ENCODE data around the gene TEPSIN.

The TEPSIN gene

GRCh38 chr17:81221371-81221841 is 17.4 kb downstream of the TEPSIN start:
- DNase-seq (ENCODE audit: low spot score), result no peak

- no peak for DNase-seq (ENCODE audit: low spot score)
These were observed 19.2 kb downstream of the TEPSIN start for GRCh38 chr17:81219476-81220180.

DNA sequence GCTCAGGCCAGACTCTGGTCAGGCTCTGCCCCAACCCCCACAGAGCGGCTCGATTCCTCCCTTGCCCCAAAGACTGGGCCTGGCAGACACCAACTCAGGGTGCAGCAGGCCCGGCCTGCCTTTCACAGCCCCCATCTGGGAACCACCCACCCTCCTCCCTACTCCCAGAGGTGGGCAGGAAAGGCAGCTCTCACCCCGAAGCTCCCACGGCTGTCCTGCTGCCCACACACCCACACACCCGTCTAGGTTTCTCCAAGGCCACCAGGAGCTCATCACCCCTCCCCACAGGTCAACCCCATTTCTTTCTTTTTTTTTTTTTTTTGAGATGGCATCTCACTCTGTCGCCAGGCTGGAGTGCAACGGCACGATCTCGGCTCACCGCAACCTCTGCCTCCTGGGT is 19.9 kb downstream of the TEPSIN start:
- DNase-seq (ENCODE audit: low spot score), result no peak

GRCh38 chr17:81218459-81218858 is 20.4 kb downstream of the TEPSIN start:
- no peak for DNase-seq (ENCODE audit: low spot score)

DNA sequence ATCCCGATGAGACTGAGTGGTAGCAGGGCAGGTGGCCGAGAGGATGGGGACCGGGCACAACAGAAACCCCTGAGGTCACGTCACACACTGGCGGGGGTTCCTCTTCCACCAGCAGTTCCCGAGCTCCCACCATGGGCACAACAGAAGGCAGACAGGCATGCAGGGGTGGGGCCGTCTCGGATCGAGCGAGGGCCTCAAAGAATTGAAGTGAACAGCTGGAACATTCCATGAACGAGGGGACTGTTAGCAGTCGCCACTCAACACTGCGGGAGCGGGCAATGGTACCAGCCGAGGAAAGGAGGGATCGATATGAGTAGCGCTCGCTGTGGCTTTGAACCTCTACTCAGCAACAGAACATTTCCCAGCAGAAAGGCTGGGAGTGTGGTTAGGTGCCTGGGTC is 21.4 kb downstream of the TEPSIN start:
- no peak for DNase-seq (ENCODE audit: low spot score)

DNA sequence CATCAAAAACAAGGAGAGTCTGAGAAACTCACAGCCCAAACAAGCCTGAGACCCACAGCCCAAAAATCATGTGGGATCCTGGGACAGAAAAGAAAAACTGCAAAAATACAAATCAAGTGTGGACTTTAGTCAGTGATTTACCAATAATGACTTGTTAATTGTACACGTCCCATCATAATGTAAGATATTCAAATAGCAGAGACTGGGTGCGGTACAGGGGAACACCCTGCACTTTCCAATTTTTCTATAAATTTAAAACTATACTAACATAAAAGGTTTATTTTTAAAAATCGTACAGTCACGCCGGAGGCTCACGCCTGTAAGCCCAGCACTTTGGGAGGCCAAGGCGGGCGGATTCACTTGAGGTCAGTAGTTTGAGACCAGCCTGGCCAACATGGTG is 24.9 kb downstream of the TEPSIN start:
- DNase-seq (ENCODE audit: low spot score), result no peak

GRCh38 chr17:81212365-81212764 is 26.5 kb downstream of the TEPSIN start:
- DNase-seq (ENCODE audit: low spot score), result no peak

DNA sequence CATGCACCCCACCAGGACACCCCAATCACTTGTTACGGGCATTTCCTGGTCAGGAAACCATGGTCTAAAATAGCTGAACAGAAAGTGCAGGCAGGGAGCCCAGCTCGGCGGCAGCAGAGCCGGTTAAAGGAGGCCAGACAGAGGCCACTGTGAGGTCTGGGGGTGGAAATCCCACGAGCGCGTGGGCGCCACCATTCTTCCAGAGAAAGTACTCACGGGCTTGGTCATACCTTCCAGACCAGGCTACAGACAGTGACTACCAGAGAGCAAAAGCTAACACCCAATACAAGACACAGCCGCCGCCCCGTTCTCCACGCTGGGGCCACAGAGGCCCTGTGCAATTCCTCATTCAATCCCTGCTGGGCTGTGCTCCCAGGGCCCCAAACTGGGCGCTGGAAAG is 28.0 kb downstream of the TEPSIN start:
- DNase-seq (ENCODE audit: low spot score), result no peak

DNA sequence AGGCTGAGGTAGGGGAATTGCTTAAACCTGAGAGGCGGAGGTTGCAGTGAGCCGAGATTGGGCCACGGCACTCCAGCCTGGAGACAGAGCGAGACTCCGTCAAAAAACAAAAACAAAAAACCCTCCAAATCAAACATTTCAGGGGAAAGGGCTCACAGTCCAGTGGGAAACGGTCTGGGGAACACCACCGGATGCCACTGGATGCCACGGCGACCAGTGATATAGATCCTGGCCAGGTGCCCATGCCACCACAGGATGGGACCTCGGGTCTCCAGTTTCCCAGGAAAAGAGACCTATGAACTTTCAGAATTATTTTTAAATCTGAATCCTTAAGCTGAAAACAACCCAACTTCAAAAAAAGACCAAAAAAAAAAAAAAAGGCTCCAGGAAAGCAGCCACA is 28.4 kb downstream of the TEPSIN start:
- no peak for DNase-seq (ENCODE audit: low spot score)

DNA sequence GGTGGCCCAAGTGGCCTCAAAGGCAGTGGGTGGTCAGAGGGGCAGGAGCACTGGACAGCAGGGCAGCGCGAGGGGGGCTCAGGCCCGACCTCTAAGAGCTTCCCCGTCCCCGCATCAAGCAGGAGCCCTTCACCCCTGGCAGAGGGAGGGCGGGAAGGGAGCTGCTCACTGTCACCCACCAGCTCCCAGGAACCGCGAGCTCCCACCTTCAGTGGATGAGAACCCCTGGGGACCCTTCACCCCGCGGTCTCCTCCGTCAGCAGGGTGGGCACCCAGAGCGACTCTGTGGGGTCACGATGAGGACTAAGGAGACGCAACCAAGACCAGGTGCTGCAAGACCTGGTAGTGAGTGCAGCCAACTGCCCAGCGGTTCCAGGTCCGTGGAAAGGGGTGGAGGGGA is 29.7 kb downstream of the TEPSIN start:
- no peak for DNase-seq (ENCODE audit: low spot score)

- DNase-seq (ENCODE audit: low spot score), result no peak
These were observed 30.2 kb downstream of the TEPSIN start for GRCh38 chr17:81208651-81209050.

DNA sequence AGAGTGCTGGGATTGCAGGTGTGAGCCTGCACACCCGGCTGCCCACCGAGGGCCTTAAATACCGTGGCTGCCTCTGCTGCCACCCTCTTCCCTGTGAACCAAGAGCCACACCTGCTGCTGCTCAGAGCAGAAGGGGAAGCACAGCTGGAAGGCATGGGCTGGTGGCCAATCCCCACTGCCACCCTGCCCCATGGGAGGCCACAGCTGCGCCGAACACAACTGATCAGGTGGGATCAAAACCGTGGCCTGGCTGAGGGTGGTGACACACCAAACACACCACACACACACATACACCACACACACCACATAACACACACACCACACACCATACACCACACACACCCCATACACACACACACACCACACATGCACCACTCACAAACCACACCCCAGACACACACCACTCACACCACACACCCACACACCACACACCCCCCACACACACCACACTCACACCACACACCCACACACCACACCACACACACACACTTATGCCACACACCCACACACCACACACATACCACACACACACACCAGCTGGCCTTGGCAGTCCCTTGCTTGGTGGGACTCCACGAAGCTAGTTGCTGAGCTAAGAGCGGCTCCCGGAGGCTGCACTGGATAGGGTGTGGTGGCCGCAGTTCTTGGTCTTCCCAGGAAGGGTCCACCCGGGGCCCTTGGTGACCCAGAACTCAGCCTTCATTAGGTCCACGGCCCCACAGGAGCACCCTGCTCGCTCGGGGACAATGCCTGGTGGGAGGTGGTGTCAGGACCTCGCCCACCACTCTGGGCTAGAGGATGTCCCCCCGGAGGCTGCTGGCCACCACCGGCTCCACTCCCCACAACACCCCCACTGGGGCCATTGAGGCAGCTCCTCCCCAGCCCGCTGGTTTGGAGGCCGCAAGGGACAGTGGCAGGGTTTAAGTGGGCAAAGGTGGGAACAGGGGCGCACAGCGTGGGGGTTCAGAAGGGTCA is 31.0 kb downstream of the TEPSIN start:
- no peak for DNase-seq (ENCODE audit: low spot score)

DNA sequence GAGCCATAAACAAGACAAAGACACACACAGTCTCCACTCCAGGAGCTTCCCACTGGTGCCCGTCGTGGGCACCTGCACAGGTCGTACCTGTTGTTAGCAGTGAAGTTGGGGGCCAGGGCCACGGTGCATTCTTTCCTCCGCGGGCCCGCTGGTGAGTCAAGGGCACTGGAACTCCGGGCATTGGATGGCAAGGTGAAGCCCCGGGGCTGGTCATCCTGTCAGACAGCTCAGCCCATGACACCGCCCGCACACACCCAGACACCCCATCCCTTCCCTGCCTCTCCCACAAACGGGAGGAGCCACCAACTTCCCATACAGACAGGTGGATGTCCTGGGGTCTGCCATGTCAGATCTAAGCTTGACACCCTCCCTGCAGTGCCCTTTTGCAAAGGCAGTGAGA is 32.2 kb downstream of the TEPSIN start:
- no peak for DNase-seq (ENCODE audit: low spot score)

- DNase-seq (ENCODE audit: low spot score), result no peak
These were observed 32.7 kb downstream of the TEPSIN start for GRCh38 chr17:81206166-81206565.

GRCh38 chr17:81204578-81204977 is 34.3 kb downstream of the TEPSIN start:
- no peak for DNase-seq (ENCODE audit: low spot score)

- DNase-seq (ENCODE audit: low spot score), result no peak
These were observed 35.7 kb downstream of the TEPSIN start for GRCh38 chr17:81203136-81203535.

DNA sequence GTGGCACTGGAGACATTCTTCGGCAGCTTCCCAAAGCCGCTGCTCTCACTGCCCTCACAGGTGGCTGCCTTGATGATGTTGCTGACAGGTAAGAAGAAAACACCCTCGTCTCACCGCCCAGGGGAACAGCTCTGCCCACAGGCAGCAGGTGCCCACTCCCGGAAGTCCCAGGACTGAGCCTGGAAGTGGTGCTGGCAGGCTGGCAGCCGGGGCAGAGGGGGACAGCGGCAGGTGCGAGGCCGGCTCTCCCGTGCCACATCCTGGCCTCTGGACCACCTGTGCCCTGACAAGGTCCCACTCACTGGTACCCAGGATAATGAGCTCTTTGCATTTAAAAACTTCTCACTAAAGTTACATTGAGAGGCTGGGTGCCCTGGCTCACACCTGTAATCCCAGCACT is 36.5 kb downstream of the TEPSIN start:
- DNase-seq (ENCODE audit: low spot score), result no peak

DNA sequence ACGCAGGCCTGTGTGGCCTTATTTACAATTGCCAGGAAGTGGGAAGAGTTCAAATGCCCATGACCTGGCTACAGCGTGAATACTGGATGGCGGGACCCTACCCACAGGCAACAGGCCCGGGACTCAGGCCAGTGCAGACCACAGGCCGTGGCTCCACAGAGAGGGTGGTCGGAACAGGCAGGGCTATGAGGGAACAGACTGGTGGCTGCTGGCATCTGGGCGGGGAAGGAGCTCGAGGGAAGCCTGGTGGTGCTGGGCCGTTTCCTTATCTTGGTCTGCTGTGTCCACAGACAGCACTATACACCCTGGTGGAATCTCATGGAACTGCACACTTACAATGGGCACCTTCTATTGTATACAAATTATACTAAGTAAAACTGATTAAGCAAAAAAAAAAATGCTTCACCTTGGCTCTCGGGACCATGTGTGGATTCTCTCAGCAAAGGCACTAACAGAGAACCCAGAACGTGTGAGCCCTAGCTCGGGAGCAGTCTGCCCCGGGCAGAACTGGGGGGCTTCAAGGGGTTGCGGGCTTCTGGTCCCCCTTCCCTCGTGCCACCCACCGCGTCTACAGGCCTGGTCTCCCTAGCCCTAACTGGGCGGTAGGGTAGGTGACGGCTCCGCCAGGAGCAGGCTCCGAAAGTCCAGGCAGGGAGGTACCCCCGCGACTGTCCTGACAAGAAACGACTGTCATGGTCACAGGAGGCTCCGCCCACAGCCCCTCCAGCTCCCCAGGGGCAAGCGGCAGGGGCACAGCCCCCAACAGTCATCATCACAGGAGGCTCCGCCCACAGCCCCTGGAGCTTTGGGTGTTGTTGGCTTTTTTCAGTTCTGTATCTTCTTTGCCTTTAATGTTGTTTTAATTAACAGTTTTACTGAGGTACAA is 37.9 kb downstream of the TEPSIN start:
- peak; percentile 96 for DNase-seq (ENCODE audit: low spot score)

DNA sequence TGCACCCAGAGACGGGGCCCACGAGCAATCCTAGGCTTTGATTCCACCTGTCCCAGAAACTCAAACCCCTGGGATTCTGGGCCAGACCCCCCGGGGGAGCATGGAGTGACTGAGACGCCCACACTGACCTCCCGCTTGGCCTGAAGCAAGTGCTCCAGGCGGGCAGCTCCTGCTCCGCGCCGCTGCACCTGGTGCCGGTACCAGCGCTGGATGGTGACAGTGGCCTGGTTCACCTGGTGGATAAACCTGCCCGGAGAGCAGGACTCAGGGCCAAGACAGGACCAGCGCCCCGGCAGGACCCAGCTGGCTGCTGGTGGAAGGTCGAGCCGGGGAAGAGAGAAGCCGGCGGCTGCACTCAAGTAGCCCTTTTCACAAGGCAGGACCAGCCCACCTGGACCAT is 38.7 kb downstream of the TEPSIN start:
- no peak for DNase-seq (ENCODE audit: low spot score)

GRCh38 chr17:81199482-81199830 is 39.4 kb downstream of the TEPSIN start:
- DNase-seq (ENCODE audit: low spot score), result no peak

DNA sequence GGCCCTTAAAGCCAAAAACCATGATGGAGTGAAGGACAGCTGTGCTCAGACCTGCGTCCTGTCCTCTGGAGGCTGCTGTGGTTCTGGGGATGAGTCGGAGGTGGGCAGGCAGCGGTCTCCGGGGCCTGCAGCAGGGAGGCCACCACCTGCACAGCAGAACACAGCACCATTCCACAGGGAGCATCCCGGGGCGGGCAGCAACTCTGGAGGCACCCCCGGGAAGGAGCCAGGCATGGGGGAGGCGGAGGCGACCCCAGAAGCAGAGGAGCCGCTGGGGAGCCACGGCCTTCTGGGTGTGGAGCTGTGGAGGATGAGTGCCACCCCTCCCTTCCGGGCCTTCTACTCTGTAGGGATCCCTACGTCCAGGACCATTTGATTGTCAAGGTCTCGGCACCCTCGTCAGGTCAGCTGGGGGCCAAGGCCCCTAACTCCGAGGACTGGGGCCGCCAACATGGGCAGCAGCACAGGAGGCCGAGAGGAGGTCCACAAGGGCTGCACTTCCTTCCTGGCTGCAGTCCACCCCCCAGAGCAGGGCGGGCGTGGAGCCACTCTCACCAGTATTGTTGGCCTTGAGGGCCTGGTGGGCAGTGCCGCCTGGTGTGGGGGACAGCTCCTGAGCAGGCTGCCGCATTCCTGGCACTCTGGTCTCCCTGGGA is 39.9 kb downstream of the TEPSIN start:
- DNase-seq (ENCODE audit: low spot score), result no peak
